HG02623 (cell line): ENCODE measurements around the gene AMER1.

Experiments used
- ATAC-seq: cut with Tn5 transposase; IDR thresholded peaks from one replicate; pipeline ENCODE4 v1.9.1; 2021; ENCODE audit warnings: moderate library complexity; ENCODE audit not compliant: unreplicated experiment

AMER1 gene

GRCh38 chrX:64186974-64187761 is 18.3 kb downstream of the AMER1 start:
- no peak for ATAC-seq

- ATAC-seq = no peak
Observed at GRCh38 chrX:64184396-64184795, 21.1 kb downstream of the AMER1 start.

- no peak for ATAC-seq
Observed at GRCh38 chrX:64182208-64182607, 23.3 kb downstream of the AMER1 start.

- ATAC-seq = no peak
Observed at GRCh38 chrX:64176876-64177275, 28.6 kb downstream of the AMER1 start.

- ATAC-seq = no peak
Observed at GRCh38 chrX:64169988-64170387, 35.5 kb downstream of the AMER1 start.

- no peak for ATAC-seq
Observed at GRCh38 chrX:64152857-64153256, 52.7 kb downstream of the AMER1 start.

GRCh38 chrX:64151911-64152310 is 53.6 kb downstream of the AMER1 start:
- ATAC-seq = no peak

- no peak for ATAC-seq
Observed at GRCh38 chrX:64150775-64151174, 54.7 kb downstream of the AMER1 start.
